Spleen (tissue), 11 donors: ENCODE measurements around the gene RNF208. TPM values are rescaled to one million over a fixed set of nuclear protein-coding genes. Genes with fewer than 3 reads are reported as not detected.
"Not testable (repeated sequence)": the region's sequence is repeated elsewhere in the genome, so short reads cannot be mapped to it uniquely, and the experiment has no call there.

ENCODE experiments used
- DNase-seq: peaks from one replicate; pipeline ENCODE4 v3.0.0-alpha.2; 2020
- H3K27ac ChIP-seq, 8 donors: fragments of 200-600 bp; sonication (generic) in 7 of 8; 1 replicate in 4 of 8; 2 replicates in 4 of 8; pipeline versions ENCODE4 v1.5.0 to v1.8.0; 2016 to 2021; ENCODE audit warnings: inconsistent platforms in 4 of 8, mild to moderate bottlenecking in 4 of 8, moderate library complexity in 1 of 8
- H3K27me3 ChIP-seq, 7 donors: fragments of 200-600 bp; sonication (generic) in 6 of 7; replicated peaks in 1 of 7; 1 replicate in 4 of 7; 2 replicates in 3 of 7; pipeline versions ENCODE4 v1.5.0 to v1.8.0; 2016 to 2021; ENCODE audit warnings: inconsistent platforms in 3 of 7, mild to moderate bottlenecking in 1 of 7
- H3K36me3 ChIP-seq, 6 donors: fragments of 200-600 bp; sonication (generic) in 5 of 6; 1 replicate in 4 of 6; 2 replicates in 2 of 6; pipeline versions ENCODE4 v1.5.0 to v1.8.0; 2016 to 2021; ENCODE audit warnings: inconsistent platforms in 2 of 6
- H3K4me1 ChIP-seq, 6 donors: fragments of 200-600 bp; sonication (generic) in 5 of 6; 1 replicate in 3 of 6; 2 replicates in 3 of 6; pipeline versions ENCODE4 v1.5.0 to v1.8.0; 2016 to 2021; ENCODE audit warnings: inconsistent platforms in 3 of 6
- H3K4me3 ChIP-seq, 8 donors: fragments of 200-600 bp; sonication (generic) in 7 of 8; 1 replicate in 4 of 8; 2 replicates in 4 of 8; pipeline versions ENCODE4 v1.5.0 to v1.8.0; 2016 to 2021; ENCODE audit warnings: inconsistent platforms in 4 of 8, mild to moderate bottlenecking in 4 of 8, moderate library complexity in 2 of 8
- H3K9me3 ChIP-seq, 8 donors: fragments of 200-600 bp; sonication (generic) in 7 of 8; 1 replicate in 4 of 8; 2 replicates in 4 of 8; pipeline versions ENCODE4 v1.5.0 to v1.8.0; 2016 to 2021; ENCODE audit warnings: inconsistent platforms in 4 of 8
- POLR2A ChIP-seq, 3 donors: fragments of 450-650 bp; IDR thresholded peaks; one replicate each; pipeline ENCODE4 v1.5.1; 2017; ENCODE audit warnings: antibody characterized with exemption in 3 of 3, mild to moderate bottlenecking in 1 of 3
- POLR2AphosphoS5 ChIP-seq, 3 donors: sonication (generic); formaldehyde crosslinking; IDR thresholded peaks; one replicate each; pipeline ENCODE4 v1.5.1; 2017; ENCODE audit warnings: antibody characterized with exemption in 3 of 3
- WGBS, 5 donors: extraction: QIAGEN DNeasy Blood & Tissue Kit in 3 of 5; methylation state at CpG; one replicate each; pipeline versions ENCODE4 v1.1.5 to v1.1.7; 2013 to 2018; 5-methylcytosine and 5-hydroxymethylcytosine counted together
- intact Hi-C: fragments of 100-400 bp; cut with DNase I; formaldehyde crosslinking; loops from one replicate; pipeline ENCODE4 v1.15.0; 2023; ENCODE audit warnings: low total_unique reads
- polyA plus RNA-seq, 3 donors: library from polyadenylated mRNA; stranded (reverse); fragments of 200-250 nt; gene quantifications; one replicate each; pipeline ENCODE4 v1.2.1, GENCODE V29; 2013
- total RNA-seq, 7 donors: library from RNA; depleted of rRNA in 3 of 7; stranded (reverse); fragments of >200 nt in 3 of 7; fragmentation: NEBNext Ultra II Directional in 4 of 7; extraction: Animal tissue kit (Norgen Biotek cat#: 25700) in 4 of 7; gene quantifications; one replicate each; pipeline versions ENCODE4 v1.1.0 to v1.2.1, GENCODE V29; 2016 to 2021
- TF ChIP-seq, protein P1 (sequence below), 11 experiments: fragments of 200-600 bp in 7 of 11; fragments of 450-650 bp in 4 of 11; sonication (generic) in 4 of 11; IDR thresholded peaks in 8 of 11; conservative IDR thresholded peaks in 3 of 11; 1 replicate in 7 of 11; 2 replicates in 4 of 11; pipeline versions ENCODE4 v1.4.0 to v1.8.0; 2016 to 2021; ENCODE audit warnings: antibody characterized with exemption in 11 of 11, inconsistent platforms in 4 of 11, mild to moderate bottlenecking in 1 of 11
- donor health status: healthy with polysubstance abuse.
- donor health status: DM: no; HTN: no; CAD: no; lungs with moderate emphysema.
- donor health status: DM: no; HTN: no; CAD: no.
- donor health status: Bipolar disorder and iron deficiency.
- donor health status: healthy.
- donor health status: DM: no; HTN: no; CAD: no.
- donor health status: DM: yes; HTN: yes; CAD: no.

RNF208 gene
- total and polyA plus RNA-seq, 10 donors = 1.2 to 6.2 (median 2.7) TPM

DNA sequence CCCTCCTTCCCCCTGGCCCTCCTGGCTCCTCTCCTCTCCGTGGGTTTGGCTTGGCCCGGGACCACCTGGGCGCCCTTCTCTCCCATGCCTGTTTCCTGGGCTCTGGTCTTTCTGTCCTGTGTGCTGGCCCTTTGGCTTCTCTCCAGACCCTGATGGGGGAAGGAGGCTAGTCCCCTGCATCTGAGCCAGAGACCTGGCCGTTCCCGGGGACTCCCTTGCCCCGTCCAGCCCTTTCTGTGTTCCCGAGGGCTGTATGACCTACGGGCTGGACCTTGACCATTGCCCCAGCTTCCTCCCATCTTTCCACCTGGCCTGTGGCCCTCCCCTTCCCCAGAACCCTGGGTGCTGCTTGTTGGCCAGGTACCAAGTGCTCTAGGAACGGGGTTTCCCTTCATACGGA, 41.5 kb upstream of the RNF208 start:
- TF ChIP-seq, protein P1, sequence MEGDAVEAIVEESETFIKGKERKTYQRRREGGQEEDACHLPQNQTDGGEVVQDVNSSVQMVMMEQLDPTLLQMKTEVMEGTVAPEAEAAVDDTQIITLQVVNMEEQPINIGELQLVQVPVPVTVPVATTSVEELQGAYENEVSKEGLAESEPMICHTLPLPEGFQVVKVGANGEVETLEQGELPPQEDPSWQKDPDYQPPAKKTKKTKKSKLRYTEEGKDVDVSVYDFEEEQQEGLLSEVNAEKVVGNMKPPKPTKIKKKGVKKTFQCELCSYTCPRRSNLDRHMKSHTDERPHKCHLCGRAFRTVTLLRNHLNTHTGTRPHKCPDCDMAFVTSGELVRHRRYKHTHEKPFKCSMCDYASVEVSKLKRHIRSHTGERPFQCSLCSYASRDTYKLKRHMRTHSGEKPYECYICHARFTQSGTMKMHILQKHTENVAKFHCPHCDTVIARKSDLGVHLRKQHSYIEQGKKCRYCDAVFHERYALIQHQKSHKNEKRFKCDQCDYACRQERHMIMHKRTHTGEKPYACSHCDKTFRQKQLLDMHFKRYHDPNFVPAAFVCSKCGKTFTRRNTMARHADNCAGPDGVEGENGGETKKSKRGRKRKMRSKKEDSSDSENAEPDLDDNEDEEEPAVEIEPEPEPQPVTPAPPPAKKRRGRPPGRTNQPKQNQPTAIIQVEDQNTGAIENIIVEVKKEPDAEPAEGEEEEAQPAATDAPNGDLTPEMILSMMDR (IDR thresholded peaks at IDR 0.05 in 8 of 11, conservative IDR thresholded peaks at IDR 0.05 in 3 of 11) = no peak
- Histone ChIP-seq H3K9me3 (no peaks in the 10 kb centered on the region), H3K27me3 (no peaks in the 10 kb centered on the region), H3K4me1 (peaks cover 0 to 35% (median 12%) of the 10 kb centered on the region in 6 donors), H3K4me3 (no peak overlapping the region), H3K36me3 (peaks cover 0 to 84% (median 42%) of the 10 kb centered on the region in 6 donors), H3K27ac (no peak overlapping the region)
- 77 to 90% (median 81%) methylated on average over 8 to 10 of the region's 10 CpGs for WGBS, 5 donors
- intact Hi-C loops = no loop called here
- peak; percentile 53 for DNase-seq

DNA sequence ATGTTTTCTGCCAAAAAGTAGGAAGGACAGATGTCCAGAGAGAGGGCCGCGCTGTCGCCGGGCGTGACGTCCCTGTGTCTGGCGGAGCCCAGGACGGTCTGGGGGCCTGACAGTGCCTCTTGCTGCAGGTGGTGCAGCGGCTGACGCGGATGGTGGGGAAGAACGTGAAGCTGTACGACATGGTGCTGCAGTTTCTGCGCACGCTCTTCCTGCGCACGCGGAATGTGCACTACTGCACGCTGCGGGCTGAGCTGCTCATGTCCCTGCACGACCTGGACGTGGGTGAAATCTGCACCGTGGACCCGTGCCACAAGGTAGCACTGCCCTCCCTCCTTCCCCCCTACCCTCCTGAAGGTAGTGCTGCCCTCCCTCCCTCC, 40.9 kb upstream of the RNF208 start:
- intact Hi-C loops = no loop called here
- 89 to 95% (median 91%) methylated on average over 24 of the region's 24 CpGs for WGBS, 5 donors
- H3K4me1 ChIP-seq = peaks cover 0 to 33% (median 6%) of the 10 kb centered on the region in 6 donors
- peaks cover 0 to 84% (median 44%) of the 10 kb centered on the region in 6 donors for H3K36me3 ChIP-seq
- peak; percentile 17 to 57 (median 40) for TF ChIP-seq POLR2AphosphoS5 (IDR thresholded peaks at IDR 0.05)
- no peak for TF ChIP-seq POLR2A (IDR thresholded peaks at IDR 0.05)
- peak; percentile 67 for DNase-seq
- no peak overlapping the region for H3K27ac ChIP-seq
- H3K27me3 ChIP-seq = no peaks in the 10 kb centered on the region
- no peak overlapping the region for H3K4me3 ChIP-seq
- H3K9me3 ChIP-seq = no peaks in the 10 kb centered on the region

- whole genome bisulfite sequencing, 5 donors = 46 to 69% (median 64%) methylated on average over 14 to 15 of the region's 15 CpGs
- H3K27me3 ChIP-seq, H3K4me3 ChIP-seq, H3K27ac ChIP-seq, H3K9me3 ChIP-seq, intact Hi-C loops: not testable (repeated sequence)
- peaks cover 0 to 83% (median 42%) of the 10 kb centered on the region in 6 donors for H3K36me3 ChIP-seq
- peaks cover 0 to 31% (median under 1%) of the 10 kb centered on the region in 6 donors for H3K4me1 ChIP-seq
- DNase-seq = peak; percentile 70
- TF ChIP-seq, protein P1 (IDR thresholded peaks at IDR 0.05 in 8 of 11, conservative IDR thresholded peaks at IDR 0.05 in 3 of 11) = peak in 10 of 11 experiments; percentile 5 to 60 (median 46)
- peak in 2 of 3 donors; percentile 16 to 23 for TF ChIP-seq POLR2AphosphoS5 (IDR thresholded peaks at IDR 0.05)
Observed at GRCh38 chr9:137262173-137262908, 40.3 kb upstream of the RNF208 start.

DNA sequence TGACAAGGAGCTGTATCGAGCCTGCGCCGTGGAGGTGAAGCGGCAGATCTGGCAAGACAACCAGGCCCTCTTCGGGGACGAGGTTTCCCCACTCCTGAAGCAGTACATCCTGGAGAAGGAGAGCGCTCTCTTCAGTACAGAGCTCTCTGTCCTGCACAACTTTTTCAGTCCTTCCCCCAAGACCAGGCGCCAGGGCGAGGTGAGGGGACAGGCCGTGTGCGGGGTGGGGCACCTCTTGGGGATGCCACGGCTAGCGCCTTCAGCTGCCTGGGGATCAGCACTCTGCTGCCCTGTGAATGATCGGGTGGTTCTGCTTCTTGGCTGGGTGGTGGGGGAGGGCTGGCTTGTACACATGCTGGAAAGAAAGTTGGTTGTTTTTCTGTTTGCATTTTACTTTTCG, 34.8 kb upstream of the RNF208 start:
- WGBS, 5 donors = 90 to 95% (median 91%) methylated on average over 15 of the region's 15 CpGs
- Histone ChIP-seq H3K9me3 (no peaks in the 10 kb centered on the region), H3K27me3 (no peaks in the 10 kb centered on the region), H3K36me3 (peaks cover 0 to 49% (median 22%) of the 10 kb centered on the region in 6 donors), H3K27ac (peak overlapping the region in 1 of 8 donors; percentile 92), H3K4me3 (peak overlapping the region in 6 of 8 donors; percentile 90 to 100 (median 100)), H3K4me1 (peaks cover 9 to 56% (median 31%) of the 10 kb centered on the region in 6 donors)
- no peak for DNase-seq
- TF ChIP-seq POLR2AphosphoS5 (IDR thresholded peaks at IDR 0.05) (peak in 1 of 3 donors; percentile 6), POLR2A (IDR thresholded peaks at IDR 0.05) (no peak)
- TF ChIP-seq, protein P1 (IDR thresholded peaks at IDR 0.05 in 8 of 11, conservative IDR thresholded peaks at IDR 0.05 in 3 of 11) = no peak
- intact Hi-C loops = no loop called here
